Mesothelial cell of epicardium (in vitro differentiated cells): ENCODE data around the gene TRIM23. TPM values are rescaled to one million over a fixed set of nuclear protein-coding genes. Genes with fewer than 3 reads are reported as not detected.

Experiments
- DNase-seq, 2 experiments: peaks; one replicate each; pipeline ENCODE4 v3.0.0; 2021; ENCODE audit warnings: low spot score in 2 of 2; ENCODE audit not compliant: unreplicated experiment in 2 of 2
- H3K27ac Mint-ChIP-seq: 2 replicates; pipeline ENCODE4 v1.8.0; 2021; ENCODE audit warnings: mixed read lengths
- H3K27me3 Mint-ChIP-seq: 2 replicates; pipeline ENCODE4 v1.8.0; 2021; ENCODE audit warnings: low read depth, mixed read lengths
- H3K36me3 Mint-ChIP-seq: 2 replicates; pipeline ENCODE4 v1.8.0; 2021; ENCODE audit warnings: mixed read lengths
- H3K4me1 Mint-ChIP-seq: 2 replicates; pipeline ENCODE4 v1.8.0; 2021; ENCODE audit warnings: mixed read lengths
- H3K4me3 Mint-ChIP-seq: 2 replicates; pipeline ENCODE4 v1.8.0; 2021; ENCODE audit warnings: mild to moderate bottlenecking, moderate library complexity, mixed read lengths
- H3K9me3 Mint-ChIP-seq: 2 replicates; pipeline ENCODE4 v1.8.0; 2021; ENCODE audit warnings: mixed read lengths
- CTCF ChIP-seq: fragments of 200-600 bp; sonication (generic); IDR thresholded peaks from one replicate; pipeline ENCODE4 v1.5.0; 2021; ENCODE audit warnings: antibody characterized with exemption; ENCODE audit not compliant: unreplicated experiment
- total RNA-seq: library from RNA; stranded (reverse); gene quantifications from 3 replicates; pipeline ENCODE4 v1.2.1, GENCODE V29; 2021

Gene TRIM23
- total RNA-seq, 1 donor from 2014 or later: 18.9 TPM

- DNase-seq: no peak
- H3K9me3 Mint-ChIP-seq: peaks cover 4% of the 10 kb centered on the region
- H3K4me3 Mint-ChIP-seq: no peak overlapping the region
- peaks cover 12% of the 10 kb centered on the region for H3K36me3 Mint-ChIP-seq
- no peak overlapping the region for H3K27ac Mint-ChIP-seq
- H3K4me1 Mint-ChIP-seq: no peaks in the 10 kb centered on the region
- no peaks in the 10 kb centered on the region for H3K27me3 Mint-ChIP-seq
- no peak for TF ChIP-seq CTCF
Measured at GRCh38 chr5:65553941-65554340, 70.2 kb downstream of the TRIM23 start.

GRCh38 chr5:65548281-65548680 is 75.9 kb downstream of the TRIM23 start:
- no peak for TF ChIP-seq CTCF
- Mint-ChIP-seq H3K27ac (no peak overlapping the region), H3K9me3 (peaks cover 8% of the 10 kb centered on the region), H3K4me3 (no peak overlapping the region), H3K36me3 (peaks cover 29% of the 10 kb centered on the region), H3K27me3 (no peaks in the 10 kb centered on the region), H3K4me1 (no peaks in the 10 kb centered on the region)
- DNase-seq: no peak

GRCh38 chr5:65546141-65546540 is 78.0 kb downstream of the TRIM23 start:
- Mint-ChIP-seq H3K4me1 (no peaks in the 10 kb centered on the region), H3K27me3 (no peaks in the 10 kb centered on the region), H3K4me3 (no peak overlapping the region), H3K27ac (no peak overlapping the region), H3K9me3 (peaks cover 8% of the 10 kb centered on the region), H3K36me3 (peaks cover 33% of the 10 kb centered on the region)
- TF ChIP-seq CTCF: no peak
- DNase-seq: no peak

- H3K9me3 Mint-ChIP-seq: peaks cover 5% of the 10 kb centered on the region
- H3K4me3 Mint-ChIP-seq: no peak overlapping the region
- H3K4me1 Mint-ChIP-seq: no peaks in the 10 kb centered on the region
- peaks cover 24% of the 10 kb centered on the region for H3K36me3 Mint-ChIP-seq
- no peak for TF ChIP-seq CTCF
- no peak for DNase-seq
- H3K27me3 Mint-ChIP-seq: no peaks in the 10 kb centered on the region
- H3K27ac Mint-ChIP-seq: no peak overlapping the region
Measured at GRCh38 chr5:65544473-65544872, 79.7 kb downstream of the TRIM23 start.

- Mint-ChIP-seq H3K36me3 (peaks cover 15% of the 10 kb centered on the region), H3K4me1 (no peaks in the 10 kb centered on the region), H3K9me3 (peaks cover 4% of the 10 kb centered on the region), H3K27ac (no peak overlapping the region), H3K27me3 (no peaks in the 10 kb centered on the region), H3K4me3 (no peak overlapping the region)
- DNase-seq: no peak
- TF ChIP-seq CTCF: no peak
Measured at GRCh38 chr5:65539827-65540226, 84.3 kb downstream of the TRIM23 start.

Other genes with a start within 250 kb of the TRIM23 start
- gene ADAMTS6, start 142.4 kb downstream of the TRIM23 start, total RNA-seq: 17.3 to 20.6 TPM (median 17.7 TPM) in 3 replicates
- 23.3 to 26.2 TPM (median 25.3 TPM) in 3 replicates for gene CENPK, start 61.2 kb downstream of the TRIM23 start, total RNA-seq
- gene PPWD1, start 61.0 kb downstream of the TRIM23 start, total RNA-seq: 53.3 to 56.8 TPM (median 54.6 TPM) in 3 replicates
- gene SHLD3, start 694 bp upstream of the TRIM23 start, total RNA-seq: 3.5 to 4.0 TPM (median 3.7 TPM) in 3 replicates
- gene TRAPPC13, start 694 bp upstream of the TRIM23 start, total RNA-seq: 21.7 to 21.8 TPM (median 21.8 TPM) in 3 replicates
- gene SGTB, start 97.8 kb upstream of the TRIM23 start, total RNA-seq: 6.4 to 9.4 TPM (median 8.6 TPM) in 3 replicates
- 42.5 to 43.4 TPM (median 42.8 TPM) in 3 replicates for gene NLN, start 97.9 kb upstream of the TRIM23 start, total RNA-seq